ENCODE measurements around the gene DPCD.

DPCD gene

GRCh38 chr10:101563007-101563406 lies 25.1 kb upstream of the DPCD start:
- Histone ChIP-seq H3K9me3 (ENCODE audit: low read length) (no peaks in the 10 kb centered on the region), H3K9ac (ENCODE audit: low read length) (no peak overlapping the region), H2AFZ (ENCODE audit: low read length) (no peak overlapping the region), H3K4me1 (ENCODE audit: insufficient read depth, low read length, severe bottlenecking) (no peaks in the 10 kb centered on the region), H3F3A (ENCODE audit: insufficient read depth, low read length) (no peaks in the 10 kb centered on the region), H3K4me2 (ENCODE audit: low read length) (no peak overlapping the region), H3K4me3 (ENCODE audit: low read depth, low read length, poor library complexity, severe bottlenecking) (no peak overlapping the region), H3K36me3 (ENCODE audit: insufficient read depth, low read length) (no peaks in the 10 kb centered on the region), H3K27me3 (ENCODE audit: insufficient read depth, low read length) (no peaks in the 10 kb centered on the region), H3K79me2 (ENCODE audit: insufficient read depth, low read length) (no peaks in the 10 kb centered on the region), H4K20me1 (ENCODE audit: insufficient read depth, low read length) (no peaks in the 10 kb centered on the region), H3K9me2 (ENCODE audit: low read depth, low read length) (no peaks in the 10 kb centered on the region), H3K27ac (ENCODE audit: low read depth, low read length, poor library complexity, severe bottlenecking) (no peak overlapping the region)
- TF ChIP-seq CTCF (IDR thresholded peaks at IDR 0.05; ENCODE audit: low read length) = no peak
- no peak for TF ChIP-seq EZH2 (IDR thresholded peaks at IDR 0.05; ENCODE audit: borderline replicate concordance, low read length)

GRCh38 chr10:101563497-101564040 lies 24.6 kb upstream of the DPCD start:
- no peaks in the 10 kb centered on the region for H3K36me3 ChIP-seq (ENCODE audit: insufficient read depth, low read length)
- no peak overlapping the region for H3K9ac ChIP-seq (ENCODE audit: low read length)
- no peaks in the 10 kb centered on the region for H3K27me3 ChIP-seq (ENCODE audit: insufficient read depth, low read length)
- H3K27ac ChIP-seq (ENCODE audit: low read depth, low read length, poor library complexity, severe bottlenecking) = no peak overlapping the region
- no peaks in the 10 kb centered on the region for H3K9me3 ChIP-seq (ENCODE audit: low read length)
- TF ChIP-seq EZH2 (IDR thresholded peaks at IDR 0.05; ENCODE audit: borderline replicate concordance, low read length) = no peak
- no peak for TF ChIP-seq CTCF (IDR thresholded peaks at IDR 0.05; ENCODE audit: low read length)
- H4K20me1 ChIP-seq (ENCODE audit: insufficient read depth, low read length) = no peaks in the 10 kb centered on the region
- no peak overlapping the region for H3K4me3 ChIP-seq (ENCODE audit: low read depth, low read length, poor library complexity, severe bottlenecking)
- no peaks in the 10 kb centered on the region for H3F3A ChIP-seq (ENCODE audit: insufficient read depth, low read length)
- no peaks in the 10 kb centered on the region for H3K79me2 ChIP-seq (ENCODE audit: insufficient read depth, low read length)
- no peak overlapping the region for H2AFZ ChIP-seq (ENCODE audit: low read length)
- H3K9me2 ChIP-seq (ENCODE audit: low read depth, low read length) = no peaks in the 10 kb centered on the region
- no peaks in the 10 kb centered on the region for H3K4me1 ChIP-seq (ENCODE audit: insufficient read depth, low read length, severe bottlenecking)
- no peak overlapping the region for H3K4me2 ChIP-seq (ENCODE audit: low read length)

- H3K9me3 ChIP-seq (ENCODE audit: low read length) = no peaks in the 10 kb centered on the region
- H4K20me1 ChIP-seq (ENCODE audit: insufficient read depth, low read length) = no peaks in the 10 kb centered on the region
- H3K4me1 ChIP-seq (ENCODE audit: insufficient read depth, low read length, severe bottlenecking) = peaks cover 2% of the 10 kb centered on the region
- H3K79me2 ChIP-seq (ENCODE audit: insufficient read depth, low read length) = no peaks in the 10 kb centered on the region
- no peak overlapping the region for H3K9ac ChIP-seq (ENCODE audit: low read length)
- no peak overlapping the region for H3K4me3 ChIP-seq (ENCODE audit: low read depth, low read length, poor library complexity, severe bottlenecking)
- no peaks in the 10 kb centered on the region for H3F3A ChIP-seq (ENCODE audit: insufficient read depth, low read length)
- H3K27ac ChIP-seq (ENCODE audit: low read depth, low read length, poor library complexity, severe bottlenecking) = no peak overlapping the region
- TF ChIP-seq CTCF (IDR thresholded peaks at IDR 0.05; ENCODE audit: low read length) = no peak
- no peak for TF ChIP-seq EZH2 (IDR thresholded peaks at IDR 0.05; ENCODE audit: borderline replicate concordance, low read length)
- H3K27me3 ChIP-seq (ENCODE audit: insufficient read depth, low read length) = no peaks in the 10 kb centered on the region
- no peaks in the 10 kb centered on the region for H3K9me2 ChIP-seq (ENCODE audit: low read depth, low read length)
- no peaks in the 10 kb centered on the region for H3K36me3 ChIP-seq (ENCODE audit: insufficient read depth, low read length)
- no peak overlapping the region for H3K4me2 ChIP-seq (ENCODE audit: low read length)
- no peak overlapping the region for H2AFZ ChIP-seq (ENCODE audit: low read length)
Observed at GRCh38 chr10:101564490-101564991, 23.6 kb upstream of the DPCD start.

All from OCI-LY1 (cell line).